Islet precursor cell (in vitro differentiated cells): ENCODE data around the gene CIB1.
A peak's percentile ranks its signal among the peaks of the same experiment; 100 is the strongest.
"Not testable (repeated sequence)": the region's sequence is repeated elsewhere in the genome, so short reads cannot be mapped to it uniquely, and the experiment has no call there.

ENCODE experiments used
- DNase-seq: peaks from one replicate; pipeline ENCODE4 v3.0.0-alpha.2; 2018

Gene CIB1

GRCh38 chr15:90233387-90234095, at the start of gene CIB1:
TSS of gene CIB1 (minus strand) at chr15:90233941. CDS start at chr15:90233885, 56 bp downstream.
- DNase-seq = peak; percentile 99

GRCh38 chr15:90281637-90282036, 47.9 kb upstream of the CIB1 start:
- DNase-seq = not testable (repeated sequence)

GRCh38 chr15:90280743-90281142, 47.0 kb upstream of the CIB1 start:
- DNase-seq = not testable (repeated sequence)

GRCh38 chr15:90278467-90278866, 44.7 kb upstream of the CIB1 start:
- not testable (repeated sequence) for DNase-seq

GRCh38 chr15:90271459-90272166, 37.9 kb upstream of the CIB1 start:
- no peak for DNase-seq

GRCh38 chr15:90270502-90271150, 36.9 kb upstream of the CIB1 start:
- DNase-seq = no peak

GRCh38 chr15:90268415-90268814, 34.7 kb upstream of the CIB1 start:
- no peak for DNase-seq

GRCh38 chr15:90266485-90266884, 32.7 kb upstream of the CIB1 start:
- no peak for DNase-seq

GRCh38 chr15:90266061-90266431, 32.3 kb upstream of the CIB1 start:
- no peak for DNase-seq

- DNase-seq = peak; percentile 89
Measured at GRCh38 chr15:90265271-90266060, 31.7 kb upstream of the CIB1 start, which contains the start of gene NGRN. TSS of gene NGRN (plus strand) at chr15:90265672. CDS start at chr15:90265713, 41 bp downstream.

GRCh38 chr15:90264671-90265070, 30.9 kb upstream of the CIB1 start:
- DNase-seq = no peak

- no peak for DNase-seq
Measured at GRCh38 chr15:90262426-90262825, 28.7 kb upstream of the CIB1 start.

GRCh38 chr15:90261811-90262210, 28.1 kb upstream of the CIB1 start:
- DNase-seq = no peak

- DNase-seq = not testable (repeated sequence)
Measured at GRCh38 chr15:90260731-90261130, 27.0 kb upstream of the CIB1 start.

GRCh38 chr15:90259524-90259923, 25.8 kb upstream of the CIB1 start:
- DNase-seq = no peak

GRCh38 chr15:90257776-90258175, 24.0 kb upstream of the CIB1 start:
- no peak for DNase-seq

- DNase-seq = peak; percentile 98
Measured at GRCh38 chr15:90249203-90249863, 15.6 kb upstream of the CIB1 start, which contains the start of gene TTLL13. TSS of gene TTLL13 (plus strand) at chr15:90249556. CDS start at chr15:90250631, 1,075 bp downstream.

GRCh38 chr15:90248789-90249202, 15.1 kb upstream of the CIB1 start:
- no peak for DNase-seq

GRCh38 chr15:90243943-90244639, 10.3 kb upstream of the CIB1 start:
- no peak for DNase-seq

- no peak for DNase-seq
Measured at GRCh38 chr15:90241343-90242192, 7.8 kb upstream of the CIB1 start.

GRCh38 chr15:90240856-90241255, 7.1 kb upstream of the CIB1 start:
- no peak for DNase-seq
